HG03439 (cell line): Measurements from ENCODE around the gene VEGFC.
A peak's percentile ranks its signal among the peaks of the same experiment; 100 is the strongest.

Source experiments
- ATAC-seq: cut with Tn5 transposase; IDR thresholded peaks from one replicate; pipeline ENCODE4 v1.9.1; 2021; ENCODE audit warnings: mild to moderate bottlenecking, moderate library complexity; ENCODE audit not compliant: unreplicated experiment

The VEGFC gene

GRCh38 chr4:176799653-176800052, 6.9 kb upstream of the VEGFC start:
- ATAC-seq, result no peak

GRCh38 chr4:176798540-176798939, 5.8 kb upstream of the VEGFC start:
- no peak for ATAC-seq

- ATAC-seq, result no peak
Observed at GRCh38 chr4:176795441-176795840, 2.7 kb upstream of the VEGFC start.

- ATAC-seq, result no peak
Observed at GRCh38 chr4:176794651-176795050, 1.9 kb upstream of the VEGFC start.

DNA sequence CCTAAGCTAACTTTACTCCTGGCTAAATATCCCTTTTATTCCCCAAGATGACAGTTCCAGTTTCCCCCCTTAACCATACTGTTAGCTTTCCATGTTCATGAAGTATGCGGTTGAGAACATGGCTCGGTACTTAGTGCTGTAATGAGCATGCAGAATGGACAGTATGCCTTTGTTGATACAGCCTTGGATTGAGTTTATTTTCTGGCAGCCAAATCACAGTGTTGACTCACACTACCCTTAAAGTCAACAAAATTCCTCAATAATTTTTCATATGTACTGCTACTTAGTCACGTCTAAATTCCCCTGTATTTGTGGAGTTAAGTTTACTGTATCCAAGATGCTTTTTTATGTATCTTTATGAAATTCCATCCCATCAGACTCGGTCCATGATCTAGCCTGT, 1.4 kb upstream of the VEGFC start:
- ATAC-seq, result no peak

DNA sequence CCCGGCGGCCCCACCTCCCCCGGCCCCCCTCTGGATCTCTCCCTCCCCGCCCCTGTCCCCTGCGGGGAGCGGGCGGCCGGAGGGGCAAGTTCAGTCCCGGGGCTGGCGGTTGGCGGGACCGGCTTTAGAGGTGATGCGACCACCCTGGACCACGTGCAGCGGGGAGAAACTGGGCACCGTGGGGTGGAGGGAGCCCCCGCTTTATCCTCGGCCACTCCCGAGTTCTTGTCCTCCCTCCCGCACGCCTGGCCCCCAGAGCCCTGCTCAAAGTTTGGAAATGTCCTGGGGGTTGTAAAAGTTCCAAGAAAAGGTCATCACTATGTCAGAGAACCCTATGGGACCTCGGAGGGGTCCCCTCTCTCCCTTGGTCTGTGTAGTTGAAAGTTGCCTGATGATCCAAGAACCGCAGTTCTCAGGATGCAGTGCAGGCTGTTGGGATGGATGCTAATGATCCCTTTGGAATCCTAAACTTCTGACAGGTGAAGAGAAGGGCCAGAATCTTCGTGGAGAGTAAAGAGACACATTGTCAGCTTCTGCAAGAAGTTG, 411 bp upstream of the VEGFC start:
- ATAC-seq, result no peak

DNA sequence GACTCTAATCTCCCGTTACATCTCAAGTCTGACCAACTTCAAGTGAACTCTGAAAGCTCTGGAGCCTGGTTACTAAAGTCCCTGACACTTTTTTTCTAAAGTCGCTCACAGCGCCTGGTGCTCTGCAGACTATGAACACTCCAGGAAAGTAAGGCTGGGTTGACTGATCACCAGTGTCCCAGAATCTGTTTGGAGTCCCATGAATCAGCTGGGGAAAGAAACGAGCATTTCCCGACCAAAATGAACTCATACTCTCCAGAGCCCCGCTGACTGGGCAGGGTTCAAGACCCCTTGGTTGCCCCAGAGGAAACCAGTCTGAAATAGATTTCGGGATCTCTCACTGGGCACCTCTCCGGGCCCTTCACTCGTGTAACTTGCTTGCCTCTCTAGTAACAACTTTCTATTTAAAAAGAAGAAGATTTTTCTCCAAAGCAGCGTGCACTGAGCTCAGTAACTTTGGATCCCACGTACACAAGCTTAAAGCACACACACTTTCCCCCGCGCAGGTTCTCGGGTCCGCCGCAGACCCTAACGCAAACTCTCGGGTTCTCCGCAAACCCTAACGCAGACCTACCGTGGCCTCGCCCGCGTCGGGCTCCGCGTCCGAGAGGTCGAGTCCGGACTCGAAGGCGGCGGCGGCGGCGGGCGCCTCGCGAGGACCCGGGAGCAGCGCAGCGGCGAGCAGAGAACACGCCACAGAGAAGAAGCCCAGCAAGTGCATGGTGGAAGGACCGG, 964 bp downstream of the VEGFC start:
- peak; percentile 23 for ATAC-seq

DNA sequence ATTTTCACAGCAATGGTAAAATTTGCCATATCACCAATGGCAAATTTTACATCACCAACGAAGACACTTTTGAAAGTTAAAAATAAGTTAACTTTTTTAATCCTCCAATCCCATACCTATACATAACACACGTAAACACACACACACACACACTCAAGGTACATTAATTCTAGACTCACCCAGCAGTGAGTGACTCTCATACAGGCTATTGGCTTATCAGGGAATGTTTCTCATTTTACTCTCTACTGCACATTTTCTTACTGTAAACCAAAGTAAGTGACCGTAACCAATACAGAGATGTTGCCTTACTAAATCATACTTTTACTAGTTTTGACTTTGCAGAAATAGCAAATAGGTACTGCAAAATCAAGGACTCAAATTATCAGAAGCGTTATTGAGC, 2.3 kb downstream of the VEGFC start:
- no peak for ATAC-seq

- no peak for ATAC-seq
Observed at GRCh38 chr4:176789955-176790354, 2.8 kb downstream of the VEGFC start.

- ATAC-seq, result no peak
Observed at GRCh38 chr4:176788971-176789370, 3.8 kb downstream of the VEGFC start.

DNA sequence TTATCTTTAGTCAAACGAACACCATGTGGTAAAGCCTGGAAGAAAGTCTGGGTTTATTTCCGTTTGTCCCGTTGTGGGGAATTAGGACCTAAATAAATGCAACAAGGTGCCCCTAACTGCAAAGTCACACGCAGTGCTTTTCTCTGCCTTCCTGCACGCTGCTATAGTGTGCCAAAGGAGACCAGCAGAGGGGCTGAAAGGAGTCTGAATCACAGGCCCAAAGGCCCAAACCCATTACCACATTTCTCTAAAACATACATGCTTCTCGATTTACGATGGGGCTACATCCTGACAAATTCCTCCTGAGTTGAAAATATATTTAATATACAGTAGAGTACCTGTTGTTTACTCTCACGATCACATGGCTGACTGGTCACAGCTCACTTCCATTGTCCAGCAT, 4.5 kb downstream of the VEGFC start:
- ATAC-seq, result no peak

DNA sequence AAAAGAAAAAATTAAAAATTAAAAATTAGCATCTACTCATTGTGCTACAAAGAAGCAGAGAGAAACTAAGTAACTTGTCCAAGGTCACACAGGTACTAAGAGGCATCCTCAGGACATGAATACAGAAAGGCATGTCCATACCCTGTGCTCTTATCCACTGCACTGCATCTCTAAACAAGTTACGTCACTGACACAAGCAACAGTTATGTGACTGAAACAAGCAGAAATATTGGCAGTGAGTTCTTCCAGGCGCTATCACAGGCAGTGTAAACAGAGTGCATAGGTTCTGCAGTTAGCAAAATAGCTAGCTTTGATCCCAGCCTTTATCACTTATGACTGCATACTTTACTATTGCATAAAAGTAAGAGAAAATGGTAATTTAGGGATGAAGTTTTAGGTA, 7.9 kb downstream of the VEGFC start:
- ATAC-seq, result no peak

DNA sequence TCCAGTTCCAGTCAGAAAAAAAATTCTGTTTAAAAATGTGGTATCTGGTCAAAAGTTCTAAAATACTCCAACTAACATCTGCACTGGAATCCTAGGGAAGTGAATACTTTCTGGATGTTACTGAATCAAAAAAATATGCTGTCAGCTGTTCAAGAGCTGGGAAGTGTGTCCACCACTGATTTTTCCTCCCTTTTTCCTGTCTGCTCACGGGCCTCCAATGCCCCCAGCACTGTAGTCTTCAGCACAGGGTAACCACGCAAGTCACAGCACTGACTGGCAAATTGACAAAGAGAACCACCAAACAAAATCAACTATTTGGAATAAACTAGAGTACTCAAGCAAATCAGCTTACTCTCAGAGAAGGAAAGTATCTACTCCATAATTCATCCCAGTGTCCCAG, 9.9 kb downstream of the VEGFC start:
- ATAC-seq, result no peak

GRCh38 chr4:176782191-176782590, 10.5 kb downstream of the VEGFC start:
- ATAC-seq, result no peak

GRCh38 chr4:176781739-176782100, 11.0 kb downstream of the VEGFC start:
- ATAC-seq, result no peak

- no peak for ATAC-seq
Observed at GRCh38 chr4:176780995-176781738, 11.6 kb downstream of the VEGFC start.

DNA sequence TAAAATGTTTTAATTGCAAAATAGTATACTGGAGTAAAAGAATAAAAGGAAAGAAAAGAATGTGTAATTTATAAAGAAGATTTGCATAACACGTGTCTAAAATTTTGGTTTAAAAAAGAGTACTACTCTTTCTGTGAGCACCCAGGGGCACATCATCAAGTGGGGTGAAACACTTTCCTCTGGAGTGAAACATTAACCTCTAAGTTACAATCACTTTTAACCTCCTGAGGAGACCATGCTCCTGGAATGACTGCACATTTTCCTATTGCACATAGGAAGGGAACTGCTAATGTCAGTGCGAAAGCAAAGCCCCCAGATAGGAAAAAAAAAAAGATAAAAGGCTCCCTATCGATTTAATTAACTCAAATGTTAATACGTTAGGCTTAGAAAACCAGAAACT, 13.3 kb downstream of the VEGFC start:
- no peak for ATAC-seq

DNA sequence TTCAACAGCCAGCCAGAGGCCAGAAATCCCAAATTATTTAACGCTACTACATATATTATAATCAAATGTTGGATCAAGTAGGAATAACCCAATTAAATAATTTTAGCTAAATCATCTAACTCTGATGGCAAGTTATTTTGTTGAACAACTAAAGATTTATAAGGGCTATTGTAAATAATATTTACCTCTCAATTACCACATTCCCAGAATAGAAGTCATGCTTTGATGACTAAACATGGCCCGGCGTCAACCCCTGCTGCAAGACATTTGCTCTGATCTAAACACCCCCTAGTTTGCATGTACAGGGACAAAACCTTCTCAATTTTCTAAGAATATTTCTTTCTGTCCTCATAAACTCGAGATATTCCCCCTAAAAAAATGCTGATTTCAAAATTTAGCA, 14.2 kb downstream of the VEGFC start:
- ATAC-seq, result no peak

GRCh38 chr4:176778063-176778462, 14.7 kb downstream of the VEGFC start:
- ATAC-seq, result no peak

DNA sequence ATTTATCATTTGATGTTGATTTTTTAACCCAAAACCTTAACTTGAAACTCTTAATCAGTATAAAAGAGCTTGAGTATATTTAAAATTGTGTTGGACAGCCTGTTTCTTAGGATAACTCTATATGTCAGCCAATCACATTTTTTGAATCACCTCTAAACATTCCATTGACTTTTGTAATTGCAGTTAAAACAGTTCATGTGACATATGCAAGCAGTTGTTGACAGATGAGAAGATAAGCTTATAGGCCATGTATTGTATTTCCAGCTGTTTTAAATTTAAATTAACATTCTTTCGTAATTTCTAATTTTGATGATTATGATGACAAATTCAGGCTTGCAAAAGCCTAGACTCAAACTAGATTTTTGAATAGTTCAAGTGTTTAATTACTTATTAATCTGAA, 17.4 kb downstream of the VEGFC start:
- ATAC-seq, result no peak

DNA sequence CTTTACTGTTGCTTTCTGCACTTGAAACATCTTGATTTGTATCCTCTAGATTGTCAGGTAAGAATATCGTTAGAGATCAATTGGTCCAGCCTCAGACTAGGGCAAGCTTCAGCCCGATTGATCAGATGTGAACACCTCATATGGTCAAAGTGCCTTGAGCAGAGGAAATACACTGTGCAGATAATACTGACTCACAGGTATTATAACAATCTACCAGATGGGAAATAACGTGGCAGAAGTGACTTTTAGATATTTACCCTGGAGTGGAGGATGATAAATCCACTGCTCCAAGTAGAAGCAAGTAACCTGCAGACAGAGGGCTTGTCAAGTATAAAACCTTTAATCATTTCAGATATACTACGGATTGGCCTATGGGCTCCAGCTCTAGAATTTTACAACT, 17.9 kb downstream of the VEGFC start:
- ATAC-seq, result no peak

- no peak for ATAC-seq
Observed at GRCh38 chr4:176769514-176769913, 23.2 kb downstream of the VEGFC start.
